Activated CD4-positive, alpha-beta memory T cell treated with anti-CD3 and anti-CD28 coated beads for 36 hours (primary cell): ENCODE measurements around the gene PTPN2. TPM values are rescaled to one million over a fixed set of nuclear protein-coding genes. Genes with fewer than 3 reads are reported as not detected.
"Not testable (repeated sequence)": the region's sequence is repeated elsewhere in the genome, so short reads cannot be mapped to it uniquely, and the experiment has no call there.

Experiments
- CTCF ChIA-PET: fragments of 350-600 bp; sonication (Branson Sonifier 250); formaldehyde crosslinking; loops from one replicate; lab custom pipeline; 2021; ENCODE audit warnings: antibody characterized with exemption, inconsistent platforms; lab: Charles Lee
- POLR2A ChIA-PET: fragments of 350-600 bp; sonication (Branson Sonifier 250); formaldehyde crosslinking; loops from one replicate; lab custom pipeline; 2021; ENCODE audit warnings: antibody characterized with exemption; lab: Charles Lee
- DNase-seq: peaks from one replicate; pipeline ENCODE4 v3.0.0-alpha.2; 2020
- H3K27ac Mint-ChIP-seq: one replicate; pipeline ENCODE4 v1.8.0; 2021; ENCODE audit warnings: mixed read lengths
- H3K27me3 Mint-ChIP-seq: one replicate; pipeline ENCODE4 v1.8.0; 2021; ENCODE audit warnings: mixed read lengths
- H3K36me3 Mint-ChIP-seq: one replicate; pipeline ENCODE4 v1.8.0; 2021; ENCODE audit warnings: mixed read lengths
- H3K4me1 Mint-ChIP-seq: one replicate; pipeline ENCODE4 v1.8.0; 2021; ENCODE audit warnings: low read depth, mixed read lengths
- H3K4me3 Mint-ChIP-seq: one replicate; pipeline ENCODE4 v1.8.0; 2021; ENCODE audit warnings: mild to moderate bottlenecking, mixed read lengths
- H3K9me3 Mint-ChIP-seq: one replicate; pipeline ENCODE4 v1.8.0; 2021; ENCODE audit warnings: mixed read lengths
- intact Hi-C: fragments of 100-400 bp; cut with micrococcal nuclease; formaldehyde crosslinking; loops from one replicate; pipeline ENCODE4 v1.15.1; 2023
- total RNA-seq, 2 experiments: library from RNA; stranded (reverse); gene quantifications; one replicate each; pipeline ENCODE4 v1.2.3, GENCODE V29; 2021

PTPN2 gene
- total RNA-seq, 2 experiments from 2014 or later = 68.8 to 73.3 TPM

DNA sequence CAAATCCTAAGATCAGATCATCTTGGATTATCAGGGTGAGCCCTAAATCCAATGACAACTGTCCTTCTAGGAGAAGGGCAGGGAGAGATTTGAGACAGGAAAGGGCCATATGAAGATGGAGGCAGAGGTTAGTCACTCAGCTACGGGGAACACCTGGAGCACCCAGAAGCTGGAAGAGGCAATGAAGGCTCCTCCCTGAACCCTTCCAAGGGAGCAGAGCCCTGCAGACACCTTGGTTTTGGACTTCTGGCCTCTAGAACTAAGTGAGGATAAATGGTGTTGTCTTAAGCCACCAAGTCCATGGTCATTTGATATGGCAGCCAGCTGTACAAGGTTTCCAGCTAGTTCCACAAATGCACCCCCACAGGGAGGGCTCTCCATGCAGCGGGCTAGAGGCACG is 6.9 kb upstream of the PTPN2 start:
- peaks cover 12% of the 10 kb centered on the region for H3K4me1 Mint-ChIP-seq
- intact Hi-C loops = loop anchor here (10.0 kb wide), 1 partner anchor 804 kb away; no protein-coding TSS in a partner anchor
- no peak overlapping the region for H3K4me3 Mint-ChIP-seq
- ChIA-PET POLR2A (interaction anchor here (1.4 kb wide), 1 partner anchor 164 kb away, joined by 3 read pairs; no protein-coding TSS in a partner anchor), CTCF (interaction anchor here (0.6 to 4.6 kb wide), 9 partner anchors 8 to 164 kb away, joined by 3 to 36 read pairs (median 5); partner anchors contain the start of gene PTPN2)
- H3K36me3 Mint-ChIP-seq = no peaks in the 10 kb centered on the region
- no peaks in the 10 kb centered on the region for H3K9me3 Mint-ChIP-seq
- no peak overlapping the region for H3K27ac Mint-ChIP-seq
- DNase-seq = no peak
- H3K27me3 Mint-ChIP-seq = peaks cover 8% of the 10 kb centered on the region

DNA sequence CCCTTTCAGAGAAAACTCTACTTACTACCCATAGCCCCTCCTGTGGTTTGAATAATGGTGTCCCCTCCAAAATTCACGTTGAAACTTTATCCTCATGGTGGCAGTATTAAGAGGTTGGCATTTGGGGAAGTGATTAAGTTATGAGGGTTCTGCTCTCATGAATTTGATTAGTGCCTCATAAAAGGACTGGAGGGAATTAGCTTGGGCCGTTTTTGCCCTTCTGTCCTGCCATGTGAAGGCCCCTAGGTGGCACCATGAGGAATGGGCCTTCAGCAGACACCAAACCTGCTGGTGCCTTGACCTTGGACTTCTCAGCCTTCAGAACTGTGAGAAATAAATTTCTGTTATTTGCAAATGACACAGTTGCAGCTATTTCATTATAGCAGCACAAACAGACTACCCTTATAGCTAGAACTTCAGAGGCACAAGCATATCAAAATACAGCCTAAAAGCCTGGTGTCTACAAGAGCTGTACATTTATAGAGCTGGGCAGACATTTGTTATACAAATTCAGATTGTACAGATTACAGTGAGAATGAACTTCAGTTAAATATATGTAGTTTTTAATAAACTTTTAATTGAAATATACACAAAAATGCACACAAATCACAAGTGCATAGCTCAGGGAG is 2.6 kb upstream of the PTPN2 start:
- ChIA-PET POLR2A (no interaction called here), CTCF (interaction anchor here (0.7 to 3.9 kb wide), 10 partner anchors 29 to 159 kb away, joined by 3 to 15 read pairs (median 4); no protein-coding TSS in a partner anchor)
- Mint-ChIP-seq H3K27me3 (no peaks in the 10 kb centered on the region), H3K36me3 (peaks cover 1% of the 10 kb centered on the region), H3K4me1 (peaks cover 28% of the 10 kb centered on the region), H3K4me3 (no peak overlapping the region), H3K27ac (no peak overlapping the region), H3K9me3 (no peaks in the 10 kb centered on the region)
- no peak for DNase-seq
- intact Hi-C loops = no loop called here

DNA sequence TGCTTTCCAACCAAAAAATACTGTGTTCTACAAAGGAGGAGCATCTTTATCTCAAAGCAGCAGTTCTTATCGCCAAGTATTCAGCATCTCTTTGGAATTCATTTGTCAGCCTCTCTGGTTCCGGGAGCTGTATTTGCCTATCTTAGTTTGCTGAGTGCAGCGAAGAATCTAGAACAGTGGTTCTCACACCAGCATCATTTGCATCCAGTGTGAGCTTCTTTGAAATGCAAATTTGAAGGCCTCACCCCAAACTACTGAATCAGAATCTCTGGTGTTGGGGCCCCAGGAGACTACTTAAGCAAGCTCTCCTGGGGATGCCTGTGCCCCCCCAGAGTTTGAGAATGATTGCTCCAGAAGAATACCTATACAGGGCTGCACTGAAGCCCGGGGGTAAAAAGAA is 1.5 kb upstream of the PTPN2 start:
- intact Hi-C loops = loop anchor here (1.0 kb wide), 2 partner anchors 9 to 508 kb away; partner anchors contain the start of gene AFG3L2
- peak overlapping the region; percentile 58 for H3K4me3 Mint-ChIP-seq
- peaks cover 40% of the 10 kb centered on the region for H3K4me1 Mint-ChIP-seq
- H3K9me3 Mint-ChIP-seq = no peaks in the 10 kb centered on the region
- H3K27ac Mint-ChIP-seq = peak overlapping the region; percentile 92
- ChIA-PET POLR2A (no interaction called here), CTCF (interaction anchor here (0.6 to 6.0 kb wide), 11 partner anchors 7 to 276 kb away, joined by 3 to 36 read pairs (median 4); no protein-coding TSS in a partner anchor)
- no peaks in the 10 kb centered on the region for H3K27me3 Mint-ChIP-seq
- H3K36me3 Mint-ChIP-seq = peaks cover 1% of the 10 kb centered on the region
- no peak for DNase-seq

DNA sequence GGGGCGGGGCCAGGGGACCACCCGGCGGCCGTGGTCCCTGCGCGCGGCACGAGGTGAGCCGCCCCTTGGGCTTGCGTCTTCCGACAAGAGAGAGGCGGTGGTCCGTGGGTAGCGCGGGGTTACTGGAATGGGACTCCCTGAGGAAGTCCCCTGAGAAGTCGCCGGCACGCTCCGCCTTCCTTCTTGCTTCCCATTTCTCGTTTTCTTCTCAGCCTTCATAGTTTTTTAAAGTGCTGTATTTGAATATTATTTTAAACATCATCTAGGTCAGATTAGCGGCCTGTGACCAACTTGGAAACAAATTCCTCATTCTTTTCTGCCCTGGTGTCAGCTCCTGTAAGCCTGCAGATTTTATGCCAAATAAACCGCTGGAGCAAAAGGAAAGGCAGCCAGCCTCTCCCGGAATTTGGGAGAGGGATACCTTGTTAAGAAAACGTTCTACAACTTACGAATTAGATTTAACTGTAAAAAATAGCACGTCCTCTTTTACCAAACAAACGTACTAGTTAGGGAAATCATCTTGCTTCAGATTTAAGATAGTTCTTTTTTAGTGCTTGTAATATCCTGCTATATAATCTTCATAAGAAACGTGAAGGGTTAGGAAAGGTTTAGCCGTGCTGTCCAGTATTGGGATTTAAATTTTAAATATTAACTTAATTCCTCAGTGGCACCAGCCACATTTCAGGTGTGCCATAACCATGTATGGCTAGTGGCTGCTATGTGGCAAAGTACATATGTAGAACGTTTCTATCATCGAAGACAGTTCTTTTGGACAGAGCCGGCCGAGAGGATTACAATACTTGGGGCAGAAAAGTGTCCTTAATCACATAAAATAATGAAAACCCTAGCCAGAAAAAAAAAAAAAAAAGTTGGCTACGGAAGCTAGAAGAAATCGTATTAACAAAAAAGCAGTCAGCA is 628 bp upstream of the PTPN2 start:
- H3K27me3 Mint-ChIP-seq = no peaks in the 10 kb centered on the region
- peak overlapping the region; percentile 78 for H3K4me3 Mint-ChIP-seq
- H3K9me3 Mint-ChIP-seq = no peaks in the 10 kb centered on the region
- DNase-seq = no peak
- intact Hi-C loops = loop anchor here (1.0 kb wide), 3 partner anchors 10 to 507 kb away; partner anchors contain the start of genes AFG3L2 and CEP76
- CTCF ChIA-PET = interaction anchor here (0.6 to 6.0 kb wide), 12 partner anchors 8 to 277 kb away, joined by 3 to 36 read pairs (median 4); no protein-coding TSS in a partner anchor
- H3K27ac Mint-ChIP-seq = peak overlapping the region; percentile 92
- peaks cover 48% of the 10 kb centered on the region for H3K4me1 Mint-ChIP-seq
- H3K36me3 Mint-ChIP-seq = peaks cover 1% of the 10 kb centered on the region
- POLR2A ChIA-PET = interaction anchor here (0.6 to 3.0 kb wide), 13 partner anchors 19 to 508 kb away, joined by 3 to 21 read pairs (median 7); partner anchors contain the start of genes AFG3L2, CEP76, PSMG2 and SEH1L

DNA sequence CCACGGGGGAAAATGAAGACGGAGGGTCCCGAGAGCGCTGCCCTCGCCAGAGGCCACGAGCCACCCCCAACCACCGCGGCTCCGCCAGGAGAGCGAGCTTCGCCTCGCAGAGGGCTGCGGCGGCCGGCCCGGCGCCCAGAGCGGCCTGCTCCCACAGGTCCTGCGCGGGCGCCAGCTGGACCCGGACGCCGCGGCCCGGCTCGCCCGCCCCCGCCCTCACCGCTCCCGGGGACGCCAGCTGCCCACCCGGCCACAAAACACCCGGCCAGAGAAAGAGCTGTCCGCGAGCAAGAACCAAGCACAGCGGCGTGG is 709 bp downstream of the PTPN2 start:
- ChIA-PET POLR2A (interaction anchor here (0.5 to 3.0 kb wide), 28 partner anchors 8 to 506 kb away, joined by 3 to 21 read pairs (median 4); partner anchors contain the start of genes AFG3L2, CEP76, PSMG2 and SEH1L), CTCF (interaction anchor here (0.7 to 6.0 kb wide), 6 partner anchors 9 to 156 kb away, joined by 3 to 36 read pairs (median 4); no protein-coding TSS in a partner anchor)
- Mint-ChIP-seq H3K4me1 (peaks cover 57% of the 10 kb centered on the region), H3K27ac (peak overlapping the region; percentile 92), H3K27me3 (no peaks in the 10 kb centered on the region), H3K36me3 (peaks cover 1% of the 10 kb centered on the region), H3K4me3 (peak overlapping the region; percentile 78), H3K9me3 (no peaks in the 10 kb centered on the region)
- intact Hi-C loops = loop anchor here (1.0 to 2.0 kb wide), 4 partner anchors 27 to 108 kb away; partner anchors contain the start of gene CEP192
- DNase-seq = no peak

DNA sequence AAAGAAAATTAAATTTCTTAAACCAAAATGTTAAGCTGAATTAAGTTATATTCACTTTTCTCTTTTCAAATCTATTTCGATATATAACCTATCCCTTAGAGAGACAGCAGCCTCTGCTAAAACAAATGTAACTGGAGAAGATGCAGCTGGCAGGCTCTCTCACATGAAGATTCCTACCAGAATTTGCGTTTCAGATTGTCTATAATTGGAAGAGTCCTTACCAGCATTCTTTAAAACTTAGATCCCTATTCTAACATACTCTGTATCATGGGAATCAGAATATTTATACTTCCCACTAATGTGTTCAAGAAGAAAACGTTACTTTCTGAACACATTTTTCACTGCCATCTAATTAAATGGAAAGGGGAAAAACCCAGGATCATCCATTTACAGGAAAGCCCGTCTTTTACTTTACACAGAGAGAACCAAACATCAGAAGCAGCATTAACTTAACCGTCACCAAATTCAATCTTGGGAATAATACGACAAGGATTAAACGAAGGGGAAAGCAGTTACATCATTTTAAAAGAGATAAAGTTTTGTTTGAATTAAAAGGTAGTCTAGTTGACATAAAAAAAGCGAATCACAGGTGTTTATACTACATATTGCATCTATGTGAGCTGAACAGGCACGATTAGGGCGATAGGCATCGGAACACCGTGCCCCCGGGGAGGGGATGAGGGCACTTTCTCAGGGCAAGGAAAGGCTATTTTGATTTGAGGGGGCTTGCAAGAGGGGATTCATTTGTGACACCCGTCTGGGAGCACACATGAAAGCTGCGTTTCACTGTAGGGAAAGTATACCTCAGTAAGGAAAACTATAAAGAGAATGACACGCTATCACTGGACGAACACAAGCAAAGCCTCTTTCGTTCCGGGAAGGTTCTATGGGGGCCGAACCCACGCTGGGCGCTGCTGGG is 1.3 kb downstream of the PTPN2 start:
- intact Hi-C loops = loop anchor here (1.0 to 2.0 kb wide), 4 partner anchors 26 to 109 kb away; partner anchors contain the start of gene CEP192
- Mint-ChIP-seq H3K4me3 (peak overlapping the region; percentile 78), H3K36me3 (peaks cover 1% of the 10 kb centered on the region), H3K27ac (peak overlapping the region; percentile 90), H3K27me3 (no peaks in the 10 kb centered on the region), H3K4me1 (peaks cover 57% of the 10 kb centered on the region), H3K9me3 (no peaks in the 10 kb centered on the region)
- POLR2A ChIA-PET = interaction anchor here (0.5 to 3.0 kb wide), 25 partner anchors 8 to 506 kb away, joined by 3 to 21 read pairs (median 4); partner anchors contain the start of genes AFG3L2, CEP76, PSMG2 and SEH1L
- CTCF ChIA-PET = interaction anchor here (0.7 to 6.0 kb wide), 6 partner anchors 10 to 155 kb away, joined by 3 to 36 read pairs (median 4); no protein-coding TSS in a partner anchor
- DNase-seq = no peak

DNA sequence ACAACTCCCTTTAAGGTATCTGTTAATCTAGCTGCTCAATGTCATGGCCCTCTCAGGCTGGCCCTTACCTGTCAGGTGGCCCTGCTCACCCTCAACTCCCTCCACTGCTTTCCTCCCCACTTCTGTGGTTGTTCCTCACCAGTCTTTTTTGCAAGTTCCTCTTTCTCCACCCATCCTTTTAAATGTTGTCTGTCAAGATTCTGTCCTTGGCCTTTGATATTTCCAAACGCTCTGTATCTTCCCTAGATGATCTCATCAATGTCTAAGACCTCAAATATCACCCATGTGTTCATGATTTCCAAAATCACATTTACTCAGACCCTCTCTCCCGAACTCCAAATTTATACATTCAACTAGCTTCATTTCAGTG is 3.5 kb downstream of the PTPN2 start:
- DNase-seq = no peak
- intact Hi-C loops = no loop called here
- peaks cover 9% of the 10 kb centered on the region for H3K36me3 Mint-ChIP-seq
- ChIA-PET POLR2A (no interaction called here), CTCF (interaction anchor here (1.0 to 6.0 kb wide), 2 partner anchors 12 to 136 kb away, joined by 3 to 36 read pairs; no protein-coding TSS in a partner anchor)
- no peaks in the 10 kb centered on the region for H3K9me3 Mint-ChIP-seq
- peak overlapping the region; percentile 40 for H3K27ac Mint-ChIP-seq
- peaks cover 63% of the 10 kb centered on the region for H3K4me1 Mint-ChIP-seq
- H3K27me3 Mint-ChIP-seq = no peaks in the 10 kb centered on the region
- peak overlapping the region; percentile 1 for H3K4me3 Mint-ChIP-seq

DNA sequence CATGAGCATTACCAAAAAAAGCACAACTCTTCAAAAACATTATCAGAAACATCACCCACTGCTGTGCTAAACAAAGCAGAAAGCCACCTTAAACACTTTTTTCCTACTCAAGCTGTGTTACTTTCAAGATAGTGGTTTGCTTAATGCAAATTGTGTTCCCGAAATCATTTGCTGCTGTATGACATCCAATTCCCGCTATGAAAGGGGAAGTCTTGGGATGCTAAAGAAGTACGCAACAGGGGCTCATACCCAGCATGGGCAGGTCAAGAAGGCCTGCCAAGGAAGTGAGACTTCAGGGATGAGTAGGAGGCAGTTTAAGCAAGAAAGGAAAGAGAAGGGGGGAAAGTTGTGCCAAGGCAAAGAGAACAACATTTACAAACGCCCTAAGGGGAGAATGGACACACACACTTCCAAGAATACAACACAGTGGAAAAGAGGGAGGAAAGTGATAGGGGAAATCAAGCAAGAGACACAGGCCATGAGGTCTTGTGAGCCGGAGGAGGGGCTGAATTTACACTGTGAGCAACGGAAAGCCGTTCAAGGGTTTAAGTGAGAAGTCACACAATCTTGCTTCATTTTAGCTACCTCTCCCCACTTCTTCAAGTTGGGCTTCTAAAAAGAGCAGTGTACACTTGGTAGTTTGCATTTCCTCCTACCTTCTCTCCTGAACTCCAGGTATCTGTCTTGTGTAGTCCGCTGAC is 4.0 kb downstream of the PTPN2 start:
- H3K4me1 Mint-ChIP-seq = peaks cover 59% of the 10 kb centered on the region

DNA sequence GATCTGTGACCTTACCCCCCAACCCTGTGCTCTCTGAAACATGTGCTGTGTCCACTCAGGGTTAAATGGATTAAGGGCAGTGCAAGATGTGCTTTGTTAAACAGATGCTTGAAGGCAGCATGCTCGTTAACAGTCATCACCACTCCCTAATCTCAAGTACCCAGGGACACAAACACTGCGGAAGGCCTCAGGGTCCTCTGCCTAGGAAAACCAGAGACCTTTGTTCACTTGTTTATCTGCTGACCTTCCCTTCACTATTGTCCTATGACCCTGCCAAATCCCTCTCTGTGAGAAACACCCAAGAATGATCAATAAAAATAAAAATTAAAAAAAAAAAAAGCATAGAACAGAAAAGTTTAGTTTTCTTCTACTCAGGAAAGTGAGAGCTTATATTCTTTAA is 9.0 kb downstream of the PTPN2 start:
- DNase-seq, H3K4me3 Mint-ChIP-seq, CTCF ChIA-PET, H3K27ac Mint-ChIP-seq, H3K27me3 Mint-ChIP-seq, H3K9me3 Mint-ChIP-seq, intact Hi-C loops: not testable (repeated sequence)
- Mint-ChIP-seq H3K4me1 (peaks cover 42% of the 10 kb centered on the region), H3K36me3 (peaks cover 15% of the 10 kb centered on the region)
- POLR2A ChIA-PET = interaction anchor here (0.5 kb wide), 1 partner anchor 8 kb away, joined by 4 read pairs; no protein-coding TSS in a partner anchor

More for the DNA sequence above, 4.0 kb downstream of the PTPN2 start:
- no peak for DNase-seq
- intact Hi-C loops = no loop called here
- Mint-ChIP-seq H3K36me3 (peaks cover 10% of the 10 kb centered on the region), H3K27ac (peak overlapping the region; percentile 46), H3K27me3 (no peaks in the 10 kb centered on the region), H3K9me3 (no peaks in the 10 kb centered on the region), H3K4me3 (peak overlapping the region; percentile 10)
- POLR2A ChIA-PET = interaction anchor here (1.2 kb wide), 1 partner anchor 36 kb away, joined by 4 read pairs; no protein-coding TSS in a partner anchor
- CTCF ChIA-PET = interaction anchor here (0.7 to 6.0 kb wide), 3 partner anchors 13 to 136 kb away, joined by 3 to 36 read pairs (median 3); no protein-coding TSS in a partner anchor

DNA sequence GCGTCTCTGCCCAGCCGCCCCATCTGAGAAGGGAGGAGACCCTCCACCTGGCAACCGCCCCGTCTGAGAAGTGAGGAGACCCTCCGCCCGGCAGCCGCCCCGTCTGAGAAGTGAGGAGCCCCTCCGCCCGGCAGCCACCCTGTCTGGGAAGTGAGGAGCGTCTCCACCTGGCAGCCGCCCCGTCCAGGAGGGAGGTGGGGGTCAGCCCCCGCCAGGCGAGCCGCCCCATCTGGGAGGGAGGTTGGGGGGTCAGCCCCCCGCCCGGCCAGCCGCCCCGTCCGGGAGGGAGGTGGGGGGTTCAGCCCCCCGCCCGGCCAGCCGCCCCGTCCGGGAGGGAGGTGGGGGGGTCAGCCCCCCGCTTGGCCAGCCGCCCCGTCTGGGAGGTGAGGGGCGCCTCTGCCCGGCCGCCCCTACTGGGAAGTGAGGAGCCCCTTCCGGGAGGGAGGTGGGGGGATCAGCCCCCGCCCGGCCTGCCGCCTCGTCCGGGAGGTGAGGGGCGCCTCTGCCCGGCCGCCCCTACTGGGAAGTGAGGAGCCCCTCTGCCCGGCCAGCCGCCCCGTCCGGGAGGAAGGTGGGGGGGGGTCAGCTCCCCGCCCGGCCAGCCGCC is 10.0 kb downstream of the PTPN2 start:
- H3K4me3 Mint-ChIP-seq, POLR2A ChIA-PET, H3K9me3 Mint-ChIP-seq, H3K27me3 Mint-ChIP-seq, CTCF ChIA-PET, H3K27ac Mint-ChIP-seq, intact Hi-C loops, DNase-seq: not testable (repeated sequence)
- H3K4me1 Mint-ChIP-seq = peaks cover 34% of the 10 kb centered on the region
- peaks cover 15% of the 10 kb centered on the region for H3K36me3 Mint-ChIP-seq
